GM12878 (cell line): ENCODE measurements around the gene AGAP1. TPM values are rescaled to one million over a fixed set of nuclear protein-coding genes. Genes with fewer than 3 reads are reported as not detected.

Experiments
- ATAC-seq: fragments of 200-7000 bp; cut with Tn5 transposase; 3 replicates; pipeline ENCODE4 v1.9.1; 2020; ENCODE audit warnings: mild to moderate bottlenecking, moderate library complexity
- BruUV-seq: library from RNA; stranded (reverse); fragments of 400-500 nt; replicated peaks from 2 replicates; lab custom pipeline; 2021; lab: Mats Ljungman, UMichigan
- CTCF ChIA-PET: fragments of 300-600 bp; sonication (Branson Sonifier 250); formaldehyde crosslinking; extraction: SDS; loops from one replicate; lab custom pipeline; 2021; ENCODE audit warnings: inconsistent platforms; lab: Yijun Ruan, JAX
- POLR2A ChIA-PET: fragments of 350-600 bp; formaldehyde crosslinking; extraction: SDS; loops from one replicate; lab custom pipeline; 2021; ENCODE audit warnings: inconsistent platforms; lab: Charles Lee
- RAD21 ChIA-PET: fragments of 300-600 bp; sonication (Branson Sonifier 250); formaldehyde crosslinking; loops from one replicate; lab custom pipeline; 2023; ENCODE audit warnings: antibody characterized with exemption; ENCODE audit not compliant: unreplicated experiment; lab: Charles Lee
- SMC1A ChIA-PET: fragments of 300-600 bp; sonication (Branson Sonifier 250); formaldehyde crosslinking; loops from one replicate; lab custom pipeline; 2023; ENCODE audit not compliant: unreplicated experiment, uncharacterized antibody; lab: Charles Lee
- DNase-seq: peaks from one replicate; pipeline ENCODE4 v3.0.0-alpha.2; 2011; ENCODE audit warnings: low read depth, low spot score
- FAIRE-seq: peaks from 3 replicates; lab custom pipeline; 2011; peaks lifted over from hg19 to GRCh38; lab: Jason Lieb, UNC
- H2AFZ ChIP-seq: 2 replicates; pipeline ENCODE4 v1.6.0; 2011; ENCODE audit warnings: low read depth, low read length, control low read depth; ENCODE audit not compliant: control insufficient read depth
- H3K27ac ChIP-seq: 2 replicates; pipeline ENCODE4 v1.5.1; 2011; ENCODE audit warnings: control low read depth; ENCODE audit not compliant: control insufficient read depth, insufficient read depth
- H3K27me3 ChIP-seq, 2 experiments: replicated peaks in 1 of 2; 2 replicates each; pipeline versions ENCODE4 v1.6.0 to v1.6.1; 2011; ENCODE audit warnings: low read length in 1 of 2; ENCODE audit not compliant: control insufficient read depth in 2 of 2, insufficient read depth in 2 of 2
- H3K36me3 ChIP-seq, 2 experiments: 2 replicates each; pipeline ENCODE4 v1.5.1; 2011; ENCODE audit warnings: low read length in 1 of 2; ENCODE audit not compliant: control insufficient read depth in 2 of 2, insufficient read depth in 2 of 2
- H3K4me1 ChIP-seq: 2 replicates; pipeline ENCODE4 v1.6.1; 2011; ENCODE audit warnings: mild to moderate bottlenecking, low read length, moderate library complexity, mixed read lengths; ENCODE audit not compliant: control insufficient read depth, insufficient read depth
- H3K4me2 ChIP-seq: 2 replicates; pipeline ENCODE4 v1.6.0; 2011; ENCODE audit warnings: control low read depth; ENCODE audit not compliant: control insufficient read depth, insufficient read depth
- H3K4me3 ChIP-seq: fragments of 200-600 bp; sonication (generic); 2 replicates; pipeline ENCODE4 v1.5.1; 2016
- H3K79me2 ChIP-seq: 2 replicates; pipeline ENCODE4 v1.6.0; 2011; ENCODE audit warnings: low read length; ENCODE audit not compliant: control insufficient read depth, insufficient read depth
- H3K9ac ChIP-seq: 2 replicates; pipeline ENCODE4 v1.8.0; 2011; ENCODE audit warnings: low read length, control low read depth, mixed read lengths; ENCODE audit not compliant: control insufficient read depth, insufficient read depth
- H3K9me3 ChIP-seq: replicated peaks from 3 replicates; pipeline ENCODE4 v1.5.1; 2011; ENCODE audit warnings: mild to moderate bottlenecking, low read length; ENCODE audit not compliant: control insufficient read depth, insufficient read depth
- H4K20me1 ChIP-seq: 2 replicates; pipeline ENCODE4 v1.6.0; 2011; ENCODE audit not compliant: control insufficient read depth, insufficient read depth
- BMI1 ChIP-seq: fragments of 450-650 bp; IDR thresholded peaks from 2 replicates; pipeline ENCODE4 v1.6.1; 2016; ENCODE audit warnings: mild to moderate bottlenecking, moderate library complexity, borderline replicate concordance
- BRCA1 ChIP-seq: IDR thresholded peaks from 2 replicates; pipeline ENCODE4 v1.6.1; 2011; ENCODE audit warnings: low read depth, low read length, improper control_type of control experiment
- DPF2 ChIP-seq: fragments of 450-650 bp; IDR thresholded peaks from 2 replicates; pipeline ENCODE4 v1.6.1; 2017; ENCODE audit warnings: mild to moderate bottlenecking
- MEF2A ChIP-seq: IDR thresholded peaks from 2 replicates; pipeline ENCODE4 v1.6.1; 2011; ENCODE audit warnings: low read depth, mild to moderate bottlenecking, low read length, moderate library complexity; ENCODE audit not compliant: insufficient read depth
- MTA3 ChIP-seq: IDR thresholded peaks from 2 replicates; pipeline ENCODE4 v1.6.1; 2012; ENCODE audit warnings: low read length, inconsistent platforms, borderline replicate concordance
- MXI1 ChIP-seq: fragments of 150-350 bp; IDR thresholded peaks from 2 replicates; pipeline ENCODE4 v1.6.1; 2011; ENCODE audit warnings: low read depth, mild to moderate bottlenecking, inconsistent platforms, low read length, improper control_type of control experiment
- NFXL1 ChIP-seq: fragments of 450-650 bp; IDR thresholded peaks from 2 replicates; pipeline ENCODE4 v1.6.1; 2017; ENCODE audit warnings: antibody characterized with exemption, mild to moderate bottlenecking, borderline replicate concordance
- NFYB ChIP-seq: IDR thresholded peaks from 2 replicates; pipeline ENCODE4 v1.6.1; 2011; ENCODE audit warnings: low read depth, mild to moderate bottlenecking, low read length, improper control_type of control experiment, moderate library complexity; ENCODE audit not compliant: insufficient read depth
- POLR2AphosphoS2 ChIP-seq: IDR thresholded peaks from 2 replicates; pipeline ENCODE4 v1.6.1; 2011; ENCODE audit warnings: low read depth, mild to moderate bottlenecking, low read length, improper control_type of control experiment, moderate library complexity
- PRDM15 ChIP-seq: fragments of 450-650 bp; formaldehyde crosslinking; IDR thresholded peaks from 2 replicates; pipeline ENCODE4 v1.4.0; 2020; ENCODE audit warnings: mild to moderate bottlenecking, moderate library complexity
- RB1 ChIP-seq: fragments of 450-650 bp; formaldehyde crosslinking; IDR thresholded peaks from 2 replicates; pipeline ENCODE4 v1.6.1; 2017; ENCODE audit warnings: mild to moderate bottlenecking, borderline replicate concordance
- RELB ChIP-seq: fragments of 450-650 bp; IDR thresholded peaks from 2 replicates; pipeline ENCODE4 v1.6.1; 2017; ENCODE audit warnings: low read depth, mild to moderate bottlenecking, moderate library complexity
- SRF ChIP-seq, 2 experiments: IDR thresholded peaks; 2 replicates each; pipeline ENCODE4 v1.6.1; 2011; ENCODE audit warnings: low read depth in 2 of 2, low read length in 2 of 2, mild to moderate bottlenecking in 1 of 2, moderate library complexity in 1 of 2
- SUZ12 ChIP-seq: fragments of 200-600 bp; sonication (generic); IDR thresholded peaks from one replicate; pipeline ENCODE4 v1.6.1; 2018; ENCODE audit warnings: antibody characterized with exemption, mild to moderate bottlenecking; ENCODE audit not compliant: unreplicated experiment
- ZNF622 ChIP-seq: fragments of 450-650 bp; IDR thresholded peaks from 2 replicates; pipeline ENCODE4 v1.6.1; 2017; ENCODE audit warnings: mild to moderate bottlenecking, inconsistent platforms
- WGBS: methylation state at CpG from one replicate; pipeline ENCODE4 v1.1.6; 2016; ENCODE audit warnings: low lambda C conversion rate; ENCODE audit not compliant: insufficient replicate concordance, insufficient coverage; ENCODE audit errors: missing lambda C conversion rate; 5-methylcytosine and 5-hydroxymethylcytosine counted together
- in situ Hi-C: fragments of 300-500 bp; cut with MboI; formaldehyde crosslinking; loops from 9 replicates; pipeline ENCODE4 v1.14.3; 2018; ENCODE audit warnings: mixed read lengths
- intact Hi-C: fragments of 100-400 bp; cut with micrococcal nuclease; formaldehyde crosslinking; loops from one replicate; pipeline ENCODE4 v1.14.2; 2022; ENCODE audit not compliant: unreplicated experiment
- polyA plus RNA-seq, 11 experiments: library from polyadenylated mRNA; depleted of rRNA in 4 of 11; unstranded in 6 of 11; stranded (reverse) in 5 of 11; fragments of >200 nt; fragmentation: Nextera tagmentation in 4 of 11; fragmentation: Illumina TruSeq in 1 of 11; extraction: Ambion mirVana in 4 of 11; extraction: Trizol in 1 of 11; gene quantifications; 1 replicate in 1 of 11; 2 replicates in 10 of 11; pipeline versions ENCODE4 v1.2.1 to v1.2.3, GENCODE V29; 2011 to 2016; ENCODE audit warnings: inconsistent platforms in 2 of 11, missing spikeins in 2 of 11, low read depth in 1 of 11
- total RNA-seq, 4 experiments: library from RNA; depleted of rRNA in 3 of 4; stranded (reverse); fragments of >200 nt in 3 of 4; fragmentation: Illumina TruSeq in 1 of 4; extraction: Trizol in 1 of 4; gene quantifications; 2 replicates each; pipeline versions ENCODE4 v1.2.1 to v1.2.3, GENCODE V29; 2013 to 2021
- TF ChIP-seq, protein P1 (sequence below): fragments of 450-650 bp; IDR thresholded peaks from 2 replicates; pipeline ENCODE4 v1.6.1; 2017; ENCODE audit warnings: antibody characterized with exemption, mild to moderate bottlenecking, moderate library complexity

The AGAP1 gene
- total and polyA plus RNA-seq, 10 of the 15 experiments (the other 5 are each of a cell fraction or from before 2014, with no cell fraction given), result 0.05 to 0.15 (median 0.06) TPM; not detected in 7

- Histone ChIP-seq H3K4me1 (no peaks in the 10 kb centered on the region), H3K79me2 (no peaks in the 10 kb centered on the region), H3K4me2 (no peak overlapping the region), H3K4me3 (no peak overlapping the region), H4K20me1 (no peaks in the 10 kb centered on the region)
- RAD21 ChIA-PET, result no interaction called here
- 41% methylated on average over 9 of the region's 10 CpGs for WGBS
- in situ Hi-C loops, result no loop called here
- TF ChIP-seq, protein P1, sequence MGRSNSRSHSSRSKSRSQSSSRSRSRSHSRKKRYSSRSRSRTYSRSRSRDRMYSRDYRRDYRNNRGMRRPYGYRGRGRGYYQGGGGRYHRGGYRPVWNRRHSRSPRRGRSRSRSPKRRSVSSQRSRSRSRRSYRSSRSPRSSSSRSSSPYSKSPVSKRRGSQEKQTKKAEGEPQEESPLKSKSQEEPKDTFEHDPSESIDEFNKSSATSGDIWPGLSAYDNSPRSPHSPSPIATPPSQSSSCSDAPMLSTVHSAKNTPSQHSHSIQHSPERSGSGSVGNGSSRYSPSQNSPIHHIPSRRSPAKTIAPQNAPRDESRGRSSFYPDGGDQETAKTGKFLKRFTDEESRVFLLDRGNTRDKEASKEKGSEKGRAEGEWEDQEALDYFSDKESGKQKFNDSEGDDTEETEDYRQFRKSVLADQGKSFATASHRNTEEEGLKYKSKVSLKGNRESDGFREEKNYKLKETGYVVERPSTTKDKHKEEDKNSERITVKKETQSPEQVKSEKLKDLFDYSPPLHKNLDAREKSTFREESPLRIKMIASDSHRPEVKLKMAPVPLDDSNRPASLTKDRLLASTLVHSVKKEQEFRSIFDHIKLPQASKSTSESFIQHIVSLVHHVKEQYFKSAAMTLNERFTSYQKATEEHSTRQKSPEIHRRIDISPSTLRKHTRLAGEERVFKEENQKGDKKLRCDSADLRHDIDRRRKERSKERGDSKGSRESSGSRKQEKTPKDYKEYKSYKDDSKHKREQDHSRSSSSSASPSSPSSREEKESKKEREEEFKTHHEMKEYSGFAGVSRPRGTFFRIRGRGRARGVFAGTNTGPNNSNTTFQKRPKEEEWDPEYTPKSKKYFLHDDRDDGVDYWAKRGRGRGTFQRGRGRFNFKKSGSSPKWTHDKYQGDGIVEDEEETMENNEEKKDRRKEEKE, result no peak
- TF ChIP-seq SUZ12 (no peak), ZNF622 (no peak), RB1 (no peak), MTA3 (no peak), NFXL1 (no peak), RELB (no peak), BMI1 (no peak), PRDM15 (CRISPR knock-in tag) (no peak), NFYB (no peak), MEF2A (no peak), POLR2AphosphoS2 (no peak), MXI1 (no peak), SRF (IDR thresholded peaks at IDR 0.05; ENCODE audit: low read depth in 2 of 2, low read length in 2 of 2) (no peak), DPF2 (no peak), BRCA1 (no peak)
- TF ChIP-seq, all 136 proteins: peak for 0
- H3K27ac ChIP-seq, result no peak overlapping the region
- ATAC-seq (no peak), DNase-seq (no peak), FAIRE-seq (no peak)
- H3K36me3 ChIP-seq, result no peaks in the 10 kb centered on the region
- H3K9me3 ChIP-seq, result no peaks in the 10 kb centered on the region
- intact Hi-C loops, result no loop called here
- H3K9ac ChIP-seq, result no peak overlapping the region
- H2AFZ ChIP-seq, result no peak overlapping the region
- no TSS peak for BruUV-seq
- ChIA-PET SMC1A (no interaction called here), POLR2A (no interaction called here), CTCF (no interaction called here)
- no peaks in the 10 kb centered on the region; a peak in 1 of 4 replicates for H3K27me3 ChIP-seq
Observed at GRCh38 chr2:235715601-235716000, 221.8 kb downstream of the AGAP1 start.
